Naive thymus-derived CD4-positive, alpha-beta T cell (primary cell): ENCODE results near the gene CDH23. TPM values are rescaled to one million over a fixed set of nuclear protein-coding genes. Genes with fewer than 3 reads are reported as not detected.

Experiments used
- ATAC-seq: fragments of 150-1000 bp; cut with Tn5 transposase; 2 replicates; pipeline ENCODE4 v1.10.0; 2021; ENCODE audit warnings: mild to moderate bottlenecking, moderate library complexity
- CTCF ChIA-PET: fragments of 350-600 bp; sonication (Branson Sonifier 250); formaldehyde crosslinking; loops from one replicate; lab custom pipeline; 2021; ENCODE audit warnings: antibody characterized with exemption; lab: Charles Lee
- POLR2A ChIA-PET: fragments of 350-600 bp; sonication (Branson Sonifier 250); formaldehyde crosslinking; loops from one replicate; lab custom pipeline; 2021; ENCODE audit warnings: antibody characterized with exemption, inconsistent platforms; lab: Charles Lee
- DNase-seq, 9 donors: peaks; one replicate each; pipeline versions ENCODE4 v3.0.0 to v3.0.0-alpha.2; 2020 to 2022; ENCODE audit warnings: mixed read lengths in 1 of 9
- H3K27ac ChIP-seq: one replicate; pipeline ENCODE4 v1.7.0; 2013; ENCODE audit warnings: mild to moderate bottlenecking, low read depth, low read length, moderate library complexity
- H3K27me3 ChIP-seq, 2 donors: one replicate each; pipeline ENCODE4 v1.7.0; 2013; ENCODE audit warnings: low read length in 2 of 2, mild to moderate bottlenecking in 2 of 2, moderate library complexity in 2 of 2; ENCODE audit not compliant: control insufficient read depth in 2 of 2, insufficient read depth in 2 of 2
- H3K36me3 ChIP-seq, 3 experiments: 1 replicate in 2 of 3; 2 replicates in 1 of 3; pipeline ENCODE4 v1.7.0; 2013; ENCODE audit warnings: low read length in 3 of 3, mild to moderate bottlenecking in 3 of 3, moderate library complexity in 1 of 3; ENCODE audit not compliant: insufficient read depth in 3 of 3, control insufficient read depth in 2 of 3
- H3K4me1 ChIP-seq, 2 donors: one replicate each; pipeline ENCODE4 v1.7.0; 2013; ENCODE audit warnings: low read length in 2 of 2, mild to moderate bottlenecking in 2 of 2, moderate library complexity in 1 of 2; ENCODE audit not compliant: control insufficient read depth in 2 of 2, insufficient read depth in 2 of 2
- H3K4me3 ChIP-seq: 2 replicates; pipeline ENCODE4 v1.7.0; 2013; ENCODE audit warnings: mild to moderate bottlenecking, low read length
- H3K9me3 ChIP-seq, 3 experiments: 1 replicate in 2 of 3; 2 replicates in 1 of 3; pipeline ENCODE4 v1.7.0; 2013; ENCODE audit warnings: low read length in 3 of 3; ENCODE audit not compliant: control insufficient read depth in 2 of 3
- H3K27ac Mint-ChIP-seq, 9 donors: one replicate each; pipeline ENCODE4 v1.8.0; 2020 to 2022; ENCODE audit warnings: mixed read lengths in 9 of 9, mild to moderate bottlenecking in 8 of 9, moderate library complexity in 5 of 9, inconsistent platforms in 2 of 9
- H3K27me3 Mint-ChIP-seq, 5 donors: one replicate each; pipeline ENCODE4 v1.8.0; 2021 to 2022; ENCODE audit warnings: mixed read lengths in 5 of 5, mild to moderate bottlenecking in 1 of 5
- H3K36me3 Mint-ChIP-seq, 5 donors: one replicate each; pipeline ENCODE4 v1.8.0; 2020 to 2022; ENCODE audit warnings: mixed read lengths in 5 of 5, mild to moderate bottlenecking in 3 of 5, inconsistent platforms in 1 of 5
- H3K4me1 Mint-ChIP-seq, 7 donors: one replicate each; pipeline ENCODE4 v1.8.0; 2020 to 2022; ENCODE audit warnings: mixed read lengths in 7 of 7, mild to moderate bottlenecking in 3 of 7, inconsistent platforms in 1 of 7
- H3K4me3 Mint-ChIP-seq, 10 donors: one replicate each; pipeline ENCODE4 v1.8.0; 2020 to 2022; ENCODE audit warnings: mild to moderate bottlenecking in 10 of 10, mixed read lengths in 10 of 10, moderate library complexity in 6 of 10, inconsistent platforms in 2 of 10
- H3K9me3 Mint-ChIP-seq, 11 donors: one replicate each; pipeline ENCODE4 v1.8.0; 2020 to 2022; ENCODE audit warnings: mixed read lengths in 11 of 11, mild to moderate bottlenecking in 4 of 11, inconsistent platforms in 1 of 11, moderate library complexity in 1 of 11
- intact Hi-C, 2 donors: fragments of 100-400 bp; cut with micrococcal nuclease; formaldehyde crosslinking; loops; one replicate each; pipeline ENCODE4 v1.15.1; 2023
- polyA plus RNA-seq, 2 donors: library from polyadenylated mRNA; unstranded; fragments of 300-500 nt; fragmentation: Illumina TruSeq; gene quantifications; one replicate each; pipeline ENCODE4 v1.2.3, GENCODE V29; 2021
- total RNA-seq, 6 experiments: library from RNA in 5 of 6; stranded (reverse) in 5 of 6; gene quantifications; 1 replicate in 5 of 6; 2 replicates in 1 of 6; pipeline ENCODE4 v1.2.3 and lab custom pipeline; 2021 to 2026

Gene CDH23
- total and polyA plus RNA-seq, 7 experiments from 2014 or later = 1.1 to 18.3 (median 7.9) TPM

DNA sequence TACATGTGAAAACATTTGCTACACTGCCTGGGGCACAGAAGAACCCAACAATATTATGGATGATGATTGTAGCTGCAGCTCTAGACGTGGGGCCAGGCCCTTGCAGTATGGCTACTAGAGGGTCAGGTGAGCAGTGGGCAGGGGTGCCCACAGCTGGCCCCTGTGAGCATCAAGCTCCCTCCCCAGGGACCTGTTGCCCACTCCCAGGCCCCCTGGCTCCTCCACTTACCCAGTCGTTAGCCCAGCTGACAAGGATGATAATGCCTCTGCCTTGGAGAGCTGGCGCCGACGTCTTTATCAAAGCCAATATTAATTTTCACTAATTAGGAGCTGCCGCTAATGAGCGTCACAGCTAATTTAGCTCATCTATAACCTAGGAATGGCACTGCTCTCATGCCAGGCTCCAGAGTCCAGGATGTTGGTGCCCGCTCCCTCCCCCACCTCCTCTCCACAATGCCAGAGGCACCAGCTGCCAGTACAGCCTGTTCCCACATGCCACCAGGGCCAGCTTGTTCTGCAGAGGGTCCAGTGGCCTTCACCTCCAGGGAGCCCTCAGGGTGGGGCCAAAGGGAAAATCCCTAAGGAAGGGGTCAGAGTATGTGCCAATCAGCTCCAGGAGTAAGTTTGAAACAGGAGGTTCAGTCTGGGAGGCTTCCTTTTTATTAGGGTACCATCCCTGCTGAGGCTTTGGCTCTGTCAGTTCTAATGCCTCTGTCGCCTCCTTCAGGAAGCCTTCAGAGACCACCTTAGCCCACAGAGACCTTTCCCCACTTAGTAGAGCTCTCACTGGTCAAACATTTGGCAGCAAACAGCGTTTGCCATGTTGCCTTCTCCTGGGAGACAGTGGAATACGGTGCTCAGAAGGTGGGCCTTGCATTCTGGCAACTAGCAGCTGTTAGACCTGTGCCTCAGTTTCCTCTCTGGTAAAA, 77.2 kb downstream of the CDH23 start:
- no peaks in the 10 kb centered on the region for H3K36me3 ChIP-seq
- no peaks in the 10 kb centered on the region for H3K27me3 ChIP-seq
- ChIA-PET CTCF (no interaction called here), POLR2A (no interaction called here)
- H3K27ac ChIP-seq = no peak overlapping the region
- no peaks in the 10 kb centered on the region for H3K4me1 ChIP-seq
- Mint-ChIP-seq H3K4me1 (peaks cover 0 to 11% (median 7%) of the 10 kb centered on the region in 7 donors), H3K36me3 (no peaks in the 10 kb centered on the region), H3K27me3 (peaks cover 0 to 6% (median 0%) of the 10 kb centered on the region in 5 donors), H3K4me3 (no peak overlapping the region), H3K9me3 (no peaks in the 10 kb centered on the region), H3K27ac (no peak overlapping the region)
- H3K4me3 ChIP-seq = no peak overlapping the region
- ATAC-seq (no peak), DNase-seq (no peak)
- no peaks in the 10 kb centered on the region for H3K9me3 ChIP-seq
- intact Hi-C loops = no loop called here

DNA sequence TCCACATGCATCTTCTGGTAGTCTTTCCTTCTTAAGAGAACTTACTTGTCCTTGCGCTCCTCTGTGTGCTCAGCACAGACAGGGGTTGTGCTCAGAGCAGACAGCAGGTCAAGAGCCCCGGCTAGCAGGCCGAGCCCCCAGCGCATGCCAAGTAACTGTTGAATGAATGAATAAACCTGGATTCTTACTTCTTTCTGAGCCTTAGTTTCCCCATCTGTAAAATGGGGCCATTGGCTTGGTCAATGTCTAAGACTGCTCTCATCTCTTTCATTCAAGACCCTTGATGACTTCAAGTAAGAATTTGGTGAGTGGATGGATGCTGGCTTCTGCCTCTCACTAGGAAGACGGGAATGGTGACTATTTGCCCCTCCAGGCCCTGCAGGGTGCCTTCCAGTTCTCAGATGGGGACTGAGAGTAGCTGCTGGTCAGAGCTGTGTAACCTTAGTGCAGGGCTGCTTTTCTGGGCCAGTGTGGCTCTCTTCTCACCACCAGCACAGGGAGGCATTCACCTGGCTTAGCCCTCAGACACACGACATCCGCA, 78.1 kb downstream of the CDH23 start:
- CTCF ChIA-PET = no interaction called here
- intact Hi-C loops = no loop called here
- no peak overlapping the region for H3K27ac Mint-ChIP-seq
- H3K4me3 Mint-ChIP-seq = peak overlapping the region in 1 of 10 donors; percentile 53
- Histone ChIP-seq H3K27ac (no peak overlapping the region), H3K27me3 (no peaks in the 10 kb centered on the region), H3K4me3 (no peak overlapping the region), H3K4me1 (no peaks in the 10 kb centered on the region), H3K9me3 (no peaks in the 10 kb centered on the region), H3K36me3 (no peaks in the 10 kb centered on the region)
- no peaks in the 10 kb centered on the region for H3K36me3 Mint-ChIP-seq
- no peaks in the 10 kb centered on the region for H3K9me3 Mint-ChIP-seq
- POLR2A ChIA-PET = no interaction called here
- H3K27me3 Mint-ChIP-seq = peaks cover 0 to 8% (median 0%) of the 10 kb centered on the region in 5 donors
- no peak for ATAC-seq
- no peak for DNase-seq
- peaks cover 0 to 11% (median 7%) of the 10 kb centered on the region in 7 donors for H3K4me1 Mint-ChIP-seq

DNA sequence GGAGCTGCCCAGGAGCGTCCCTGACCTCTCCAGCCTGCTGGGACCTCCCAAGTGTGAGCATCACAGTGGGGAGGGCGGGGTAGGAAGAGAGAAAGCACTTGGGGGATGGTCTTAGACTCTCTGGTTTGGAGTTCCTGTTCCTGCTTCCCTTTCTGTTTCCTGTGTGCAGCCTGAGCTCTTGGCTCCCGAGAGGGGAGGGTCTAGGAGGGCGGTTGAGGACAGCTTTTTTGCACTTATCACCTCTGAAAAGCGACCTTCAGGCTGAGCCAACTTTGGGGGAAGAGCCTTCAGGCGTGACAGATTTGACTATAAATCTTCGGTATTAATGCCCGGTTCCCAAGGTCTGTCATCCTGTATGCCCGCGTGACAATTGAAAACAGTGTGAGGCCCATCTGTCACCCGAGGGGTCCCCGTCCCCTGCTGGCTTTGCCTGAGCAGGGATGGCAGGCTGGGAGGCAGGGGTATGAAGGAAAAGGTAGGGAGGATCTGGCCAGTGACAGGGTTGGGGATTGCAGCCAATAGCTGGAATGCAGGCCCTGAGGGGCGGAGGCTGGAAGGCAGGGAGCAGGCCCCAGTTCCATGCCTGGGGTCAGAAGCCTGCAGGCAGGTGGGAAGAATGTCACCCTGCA, 78.6 kb downstream of the CDH23 start:
- no peaks in the 10 kb centered on the region for H3K27me3 ChIP-seq
- DNase-seq (no peak), ATAC-seq (peak; percentile 56)
- no peaks in the 10 kb centered on the region for H3K36me3 ChIP-seq
- H3K27ac ChIP-seq = no peak overlapping the region
- Mint-ChIP-seq H3K27ac (peak overlapping the region in 1 of 9 donors; percentile 17), H3K4me3 (peak overlapping the region in 3 of 10 donors; percentile 10 to 53 (median 32)), H3K27me3 (peaks cover 0 to 8% (median 0%) of the 10 kb centered on the region in 5 donors), H3K4me1 (peaks cover 0 to 13% (median 7%) of the 10 kb centered on the region in 7 donors), H3K9me3 (no peaks in the 10 kb centered on the region), H3K36me3 (no peaks in the 10 kb centered on the region)
- ChIA-PET CTCF (no interaction called here), POLR2A (no interaction called here)
- H3K4me1 ChIP-seq = no peaks in the 10 kb centered on the region
- intact Hi-C loops = no loop called here
- H3K4me3 ChIP-seq = no peak overlapping the region
- H3K9me3 ChIP-seq = no peaks in the 10 kb centered on the region

- intact Hi-C loops = no loop called here
- H3K27me3 ChIP-seq = no peaks in the 10 kb centered on the region
- H3K27me3 Mint-ChIP-seq = peaks cover 0 to 9% (median 0%) of the 10 kb centered on the region in 5 donors
- POLR2A ChIA-PET = no interaction called here
- no peaks in the 10 kb centered on the region for H3K36me3 ChIP-seq
- H3K9me3 ChIP-seq = no peaks in the 10 kb centered on the region
- H3K4me3 Mint-ChIP-seq = peak overlapping the region in 1 of 10 donors; percentile 1
- H3K36me3 Mint-ChIP-seq = no peaks in the 10 kb centered on the region
- no peaks in the 10 kb centered on the region for H3K9me3 Mint-ChIP-seq
- no peaks in the 10 kb centered on the region for H3K4me1 ChIP-seq
- no peak overlapping the region for H3K27ac Mint-ChIP-seq
- ATAC-seq (no peak), DNase-seq (no peak)
- H3K4me1 Mint-ChIP-seq = peaks cover 0 to 16% (median 7%) of the 10 kb centered on the region in 7 donors
- no peak overlapping the region for H3K4me3 ChIP-seq
- no peak overlapping the region for H3K27ac ChIP-seq
- CTCF ChIA-PET = no interaction called here
Observed at GRCh38 chr10:71476228-71477011, 79.7 kb downstream of the CDH23 start.

DNA sequence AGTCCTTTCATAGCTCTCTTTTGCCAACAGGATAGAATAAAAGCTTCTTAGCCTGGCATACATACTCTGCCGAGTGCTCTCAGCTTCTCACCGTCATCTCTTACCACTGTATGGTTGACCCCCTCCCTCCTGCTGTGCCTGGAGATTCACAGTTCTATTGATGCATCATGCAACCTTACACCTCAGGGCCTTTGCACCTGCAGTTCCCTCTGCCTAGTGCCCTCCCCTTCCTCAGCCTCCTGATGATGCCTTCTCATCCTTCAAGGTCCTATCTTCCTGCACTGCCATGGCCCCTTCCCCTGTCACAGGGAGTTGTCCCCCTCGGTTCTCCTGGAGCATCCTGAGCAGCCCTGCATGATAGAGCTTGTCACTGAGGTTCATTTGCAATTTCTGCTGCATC, 81.5 kb downstream of the CDH23 start:
- Histone ChIP-seq H3K4me3 (no peak overlapping the region), H3K27me3 (no peaks in the 10 kb centered on the region), H3K27ac (no peak overlapping the region), H3K4me1 (no peaks in the 10 kb centered on the region), H3K36me3 (no peaks in the 10 kb centered on the region), H3K9me3 (no peaks in the 10 kb centered on the region)
- H3K4me1 Mint-ChIP-seq = peaks cover 0 to 16% (median 7%) of the 10 kb centered on the region in 7 donors
- H3K9me3 Mint-ChIP-seq = no peaks in the 10 kb centered on the region
- ChIA-PET CTCF (no interaction called here), POLR2A (no interaction called here)
- ATAC-seq (no peak), DNase-seq (no peak)
- H3K36me3 Mint-ChIP-seq = no peaks in the 10 kb centered on the region
- H3K27ac Mint-ChIP-seq = no peak overlapping the region
- intact Hi-C loops = no loop called here
- H3K4me3 Mint-ChIP-seq = no peak overlapping the region
- peaks cover 0 to 14% (median 0%) of the 10 kb centered on the region in 5 donors for H3K27me3 Mint-ChIP-seq

DNA sequence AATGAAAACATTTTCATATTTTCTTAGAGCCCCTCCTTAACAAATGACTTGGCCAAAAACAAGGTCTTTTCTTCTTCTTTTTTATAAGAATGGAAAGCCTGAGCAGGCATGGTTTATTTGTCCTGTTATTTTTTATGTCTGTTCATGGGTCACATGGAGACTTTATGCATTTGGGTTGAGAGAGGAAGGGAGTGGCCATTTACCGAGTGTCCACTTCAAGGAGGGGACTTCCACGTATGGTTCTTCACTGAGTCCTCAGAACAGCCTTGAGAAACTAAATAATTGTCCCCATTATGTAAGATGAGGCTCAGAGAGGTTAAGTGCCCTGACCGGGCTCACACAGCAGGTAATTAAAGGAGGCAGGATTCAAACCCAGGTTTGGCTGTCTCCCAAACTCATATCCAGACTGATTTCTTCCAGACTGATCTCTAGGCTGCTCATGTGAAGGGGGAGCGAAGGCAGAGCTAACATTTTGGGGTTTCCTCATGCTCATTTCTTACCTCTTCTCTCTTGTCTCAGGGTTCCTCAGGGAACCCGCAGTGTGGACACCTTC, 82.2 kb downstream of the CDH23 start:
- H3K27me3 ChIP-seq = no peaks in the 10 kb centered on the region
- ChIA-PET POLR2A (no interaction called here), CTCF (no interaction called here)
- H3K36me3 ChIP-seq = no peaks in the 10 kb centered on the region
- no peaks in the 10 kb centered on the region for H3K9me3 ChIP-seq
- ATAC-seq (no peak), DNase-seq (no peak)
- Mint-ChIP-seq H3K4me3 (no peak overlapping the region), H3K27me3 (peaks cover 0 to 14% (median 0%) of the 10 kb centered on the region in 5 donors), H3K27ac (no peak overlapping the region), H3K36me3 (no peaks in the 10 kb centered on the region), H3K9me3 (no peaks in the 10 kb centered on the region), H3K4me1 (peaks cover 0 to 16% (median 7%) of the 10 kb centered on the region in 7 donors)
- H3K4me1 ChIP-seq = no peaks in the 10 kb centered on the region
- no peak overlapping the region for H3K27ac ChIP-seq
- H3K4me3 ChIP-seq = no peak overlapping the region
- intact Hi-C loops = no loop called here
